HEK293 (cell line): Measurements from ENCODE around the gene TNNI3.

Experiments
- BCL11B ChIP-seq: fragments of 450-650 bp; formaldehyde crosslinking; IDR thresholded peaks from 2 replicates; pipeline ENCODE4 v1.5.1; 2016; ENCODE audit warnings: low read depth, missing biosample characterization, missing genetic modification characterization
- HOXC10 ChIP-seq: sonication (generic); formaldehyde crosslinking; IDR thresholded peaks from 2 replicates; pipeline ENCODE4 v1.8.1; 2023; ENCODE audit warnings: mild to moderate bottlenecking, missing genetic modification reagents
- KLF1 ChIP-seq: fragments of 450-650 bp; formaldehyde crosslinking; IDR thresholded peaks from 2 replicates; pipeline ENCODE4 v1.5.1; 2016; ENCODE audit warnings: missing biosample characterization, missing genetic modification characterization
- KLF7 ChIP-seq: fragments of 450-650 bp; formaldehyde crosslinking; IDR thresholded peaks from 2 replicates; pipeline ENCODE4 v1.5.1; 2016; ENCODE audit warnings: missing biosample characterization, missing genetic modification characterization, borderline replicate concordance
- MYNN ChIP-seq: fragments of 450-650 bp; formaldehyde crosslinking; IDR thresholded peaks from 2 replicates; pipeline ENCODE4 v1.5.1; 2016; ENCODE audit warnings: missing biosample characterization, missing genetic modification characterization, borderline replicate concordance
- OSR2 ChIP-seq: fragments of 450-650 bp; formaldehyde crosslinking; IDR thresholded peaks from 2 replicates; pipeline ENCODE4 v1.5.1; 2016; ENCODE audit warnings: missing biosample characterization, missing genetic modification characterization
- OVOL3 ChIP-seq: fragments of 450-650 bp; formaldehyde crosslinking; IDR thresholded peaks from 2 replicates; pipeline ENCODE4 v1.5.1; 2016; ENCODE audit warnings: missing biosample characterization, missing genetic modification characterization
- PATZ1 ChIP-seq: fragments of 450-650 bp; formaldehyde crosslinking; IDR thresholded peaks from 2 replicates; pipeline ENCODE4 v1.5.1; 2016; ENCODE audit warnings: missing biosample characterization, missing genetic modification characterization
- PBX3 ChIP-seq: sonication (generic); formaldehyde crosslinking; IDR thresholded peaks from 2 replicates; pipeline ENCODE4 v1.8.1; 2022; ENCODE audit warnings: mild to moderate bottlenecking, moderate library complexity, missing genetic modification reagents
- SCRT2 ChIP-seq: fragments of 450-650 bp; formaldehyde crosslinking; IDR thresholded peaks from 2 replicates; pipeline ENCODE4 v1.5.1; 2016; ENCODE audit warnings: missing biosample characterization, missing genetic modification characterization
- SP2 ChIP-seq: fragments of 450-650 bp; formaldehyde crosslinking; IDR thresholded peaks from 2 replicates; pipeline ENCODE4 v1.5.1; 2016; ENCODE audit warnings: missing biosample characterization, missing genetic modification characterization
- SP3 ChIP-seq: fragments of 450-650 bp; formaldehyde crosslinking; IDR thresholded peaks from 2 replicates; pipeline ENCODE4 v1.5.1; 2016; ENCODE audit warnings: missing biosample characterization, missing genetic modification characterization
- WT1 ChIP-seq: fragments of 450-650 bp; formaldehyde crosslinking; IDR thresholded peaks from 2 replicates; pipeline ENCODE4 v1.5.1; 2016; ENCODE audit warnings: missing biosample characterization, missing genetic modification characterization
- ZBTB20 ChIP-seq: fragments of 450-650 bp; formaldehyde crosslinking; IDR thresholded peaks from 2 replicates; pipeline ENCODE4 v1.5.1; 2016; ENCODE audit warnings: missing biosample characterization, missing genetic modification characterization
- ZBTB26 ChIP-seq: fragments of 450-650 bp; formaldehyde crosslinking; optimal IDR thresholded peaks from 2 replicates; pipeline ENCODE3; 2016; ENCODE audit warnings: missing biosample characterization, mild to moderate bottlenecking, missing genetic modification characterization
- ZNF24 ChIP-seq: fragments of 450-650 bp; formaldehyde crosslinking; IDR thresholded peaks from 2 replicates; pipeline ENCODE4 v1.5.1; 2016; ENCODE audit warnings: missing biosample characterization, missing genetic modification characterization
- ZNF324 ChIP-seq: fragments of 450-650 bp; formaldehyde crosslinking; IDR thresholded peaks from 2 replicates; pipeline ENCODE4 v1.5.1; 2016; ENCODE audit warnings: missing biosample characterization, missing genetic modification characterization
- ZNF610 ChIP-seq: fragments of 450-650 bp; formaldehyde crosslinking; IDR thresholded peaks from 2 replicates; pipeline ENCODE4 v1.5.1; 2016; ENCODE audit warnings: missing biosample characterization, missing genetic modification characterization, borderline replicate concordance
- ZNF660 ChIP-seq: fragments of 450-650 bp; IDR thresholded peaks from 2 replicates; pipeline ENCODE4 v1.5.1; 2018; ENCODE audit warnings: missing biosample characterization, mild to moderate bottlenecking, missing genetic modification characterization
- ZNF776 ChIP-seq: fragments of 450-650 bp; formaldehyde crosslinking; IDR thresholded peaks from 2 replicates; pipeline ENCODE4 v1.5.0; 2017; ENCODE audit warnings: missing biosample characterization, missing genetic modification characterization, borderline replicate concordance
- ZNF785 ChIP-seq: fragments of 450-650 bp; formaldehyde crosslinking; IDR thresholded peaks from 2 replicates; pipeline ENCODE4 v1.5.1; 2016; ENCODE audit warnings: missing biosample characterization, missing genetic modification characterization
- ZNF792 ChIP-seq: fragments of 450-650 bp; formaldehyde crosslinking; IDR thresholded peaks from 2 replicates; pipeline ENCODE4 v1.5.1; 2016; ENCODE audit warnings: missing biosample characterization, missing genetic modification characterization
- ZSCAN18 ChIP-seq: fragments of 450-650 bp; formaldehyde crosslinking; IDR thresholded peaks from 2 replicates; pipeline ENCODE4 v1.5.1; 2016; ENCODE audit warnings: missing biosample characterization, missing genetic modification characterization
- ZXDB ChIP-seq: fragments of 450-650 bp; formaldehyde crosslinking; IDR thresholded peaks from 2 replicates; pipeline ENCODE4 v1.5.1; 2016; ENCODE audit warnings: missing biosample characterization, missing genetic modification characterization
- TF ChIP-seq, protein P1 (sequence below): fragments of 450-650 bp; formaldehyde crosslinking; IDR thresholded peaks from 2 replicates; pipeline ENCODE4 v1.5.1; 2016; ENCODE audit warnings: missing biosample characterization, missing genetic modification characterization
- TF ChIP-seq, protein P2 (sequence below): fragments of 450-650 bp; formaldehyde crosslinking; IDR thresholded peaks from 2 replicates; pipeline ENCODE4 v1.5.1; 2016; ENCODE audit warnings: missing biosample characterization, missing genetic modification characterization
- TF ChIP-seq, protein P3 (sequence below): fragments of 450-650 bp; formaldehyde crosslinking; IDR thresholded peaks from 2 replicates; pipeline ENCODE4 v1.5.1; 2016; ENCODE audit warnings: missing biosample characterization, missing genetic modification characterization

TNNI3 gene

GRCh38 chr19:55178781-55179599 is 21.5 kb upstream of the TNNI3 start (continued):
- TF ChIP-seq ZXDB (tag by site-specific recombination), result 0 out of 2 replicates have a peak, but pooled peaks have one; percentile 25
- TF ChIP-seq OSR2, result no peak
- no peak for TF ChIP-seq SCRT2 (tag by site-specific recombination)
- peak; percentile 88; the same call in 1 of the 2 replicates for TF ChIP-seq HOXC10 (CRISPR knock-in tag)
- TF ChIP-seq BCL11B (tag by site-specific recombination), result no peak
- peak; percentile 97 for TF ChIP-seq ZBTB20 (tag by site-specific recombination)
- 0 out of 2 replicates have a peak, but pooled peaks have one; percentile 21 for TF ChIP-seq WT1 (tag by site-specific recombination)
- TF ChIP-seq MYNN (tag by site-specific recombination), result peak; percentile 99
- no peak for TF ChIP-seq ZNF24 (tag by site-specific recombination)
- TF ChIP-seq ZNF785 (tag by site-specific recombination), result no peak
- no peak for TF ChIP-seq ZSCAN18 (tag by site-specific recombination)
- TF ChIP-seq KLF1 (tag by site-specific recombination), result peak; percentile 53; the same call in 1 of the 2 replicates
- TF ChIP-seq ZNF610 (tag by site-specific recombination), result peak; percentile 49; the same call in 1 of the 2 replicates
- no peak for TF ChIP-seq ZNF776 (tag by site-specific recombination)
- TF ChIP-seq, protein P1, sequence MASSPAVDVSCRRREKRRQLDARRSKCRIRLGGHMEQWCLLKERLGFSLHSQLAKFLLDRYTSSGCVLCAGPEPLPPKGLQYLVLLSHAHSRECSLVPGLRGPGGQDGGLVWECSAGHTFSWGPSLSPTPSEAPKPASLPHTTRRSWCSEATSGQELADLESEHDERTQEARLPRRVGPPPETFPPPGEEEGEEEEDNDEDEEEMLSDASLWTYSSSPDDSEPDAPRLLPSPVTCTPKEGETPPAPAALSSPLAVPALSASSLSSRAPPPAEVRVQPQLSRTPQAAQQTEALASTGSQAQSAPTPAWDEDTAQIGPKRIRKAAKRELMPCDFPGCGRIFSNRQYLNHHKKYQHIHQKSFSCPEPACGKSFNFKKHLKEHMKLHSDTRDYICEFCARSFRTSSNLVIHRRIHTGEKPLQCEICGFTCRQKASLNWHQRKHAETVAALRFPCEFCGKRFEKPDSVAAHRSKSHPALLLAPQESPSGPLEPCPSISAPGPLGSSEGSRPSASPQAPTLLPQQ (tag by site-specific recombination), result peak; percentile 96
- no peak for TF ChIP-seq ZNF792 (tag by site-specific recombination)
- peak; percentile 14 for TF ChIP-seq ZBTB26 (tag by site-specific recombination)
- TF ChIP-seq, protein P2, sequence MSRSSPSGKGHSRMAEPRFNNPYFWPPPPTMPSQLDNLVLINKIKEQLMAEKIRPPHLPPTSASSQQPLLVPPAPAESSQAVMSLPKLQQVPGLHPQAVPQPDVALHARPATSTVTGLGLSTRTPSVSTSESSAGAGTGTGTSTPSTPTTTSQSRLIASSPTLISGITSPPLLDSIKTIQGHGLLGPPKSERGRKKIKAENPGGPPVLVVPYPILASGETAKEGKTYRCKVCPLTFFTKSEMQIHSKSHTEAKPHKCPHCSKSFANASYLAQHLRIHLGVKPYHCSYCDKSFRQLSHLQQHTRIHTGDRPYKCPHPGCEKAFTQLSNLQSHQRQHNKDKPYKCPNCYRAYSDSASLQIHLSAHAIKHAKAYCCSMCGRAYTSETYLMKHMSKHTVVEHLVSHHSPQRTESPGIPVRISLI (tag by site-specific recombination), result 0 out of 2 replicates have a peak, but pooled peaks have one; percentile 12
- TF ChIP-seq PBX3 (CRISPR knock-in tag), result peak; percentile 66; the same call in 1 of the 2 replicates
- no peak; the same call in 1 of the 2 replicates for TF ChIP-seq SP2 (tag by site-specific recombination)
- no peak for TF ChIP-seq ZNF660 (tag by site-specific recombination)
- no peak for TF ChIP-seq OVOL3 (tag by site-specific recombination)
- TF ChIP-seq PATZ1 (tag by site-specific recombination), result peak; percentile 23; the same call in 1 of the 2 replicates
- peak; percentile 66 for TF ChIP-seq SP3 (tag by site-specific recombination)
- 0 out of 2 replicates have a peak, but pooled peaks have one; percentile 42 for TF ChIP-seq ZNF324 (tag by site-specific recombination)
- TF ChIP-seq, protein P3, sequence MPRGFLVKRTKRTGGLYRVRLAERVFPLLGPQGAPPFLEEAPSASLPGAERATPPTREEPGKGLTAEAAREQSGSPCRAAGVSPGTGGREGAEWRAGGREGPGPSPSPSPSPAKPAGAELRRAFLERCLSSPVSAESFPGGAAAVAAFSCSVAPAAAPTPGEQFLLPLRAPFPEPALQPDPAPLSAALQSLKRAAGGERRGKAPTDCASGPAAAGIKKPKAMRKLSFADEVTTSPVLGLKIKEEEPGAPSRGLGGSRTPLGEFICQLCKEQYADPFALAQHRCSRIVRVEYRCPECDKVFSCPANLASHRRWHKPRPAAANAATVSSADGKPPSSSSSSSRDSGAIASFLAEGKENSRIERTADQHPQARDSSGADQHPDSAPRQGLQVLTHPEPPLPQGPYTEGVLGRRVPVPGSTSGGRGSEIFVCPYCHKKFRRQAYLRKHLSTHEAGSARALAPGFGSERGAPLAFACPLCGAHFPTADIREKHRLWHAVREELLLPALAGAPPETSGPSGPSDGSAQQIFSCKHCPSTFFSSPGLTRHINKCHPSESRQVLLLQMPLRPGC (tag by site-specific recombination), result no peak
- peak; percentile 73; the same call in 1 of the 2 replicates for TF ChIP-seq KLF7
